Naive thymus-derived CD4-positive, alpha-beta T cell (primary cell): ENCODE data around the gene PLVAP. TPM values are rescaled to one million over a fixed set of nuclear protein-coding genes. Genes with fewer than 3 reads are reported as not detected.

Experiments used
- ATAC-seq: fragments of 150-1000 bp; cut with Tn5 transposase; 2 replicates; pipeline ENCODE4 v1.10.0; 2021; ENCODE audit warnings: mild to moderate bottlenecking, moderate library complexity
- CTCF ChIA-PET: fragments of 350-600 bp; sonication (Branson Sonifier 250); formaldehyde crosslinking; loops from one replicate; lab custom pipeline; 2021; ENCODE audit warnings: antibody characterized with exemption; lab: Charles Lee
- POLR2A ChIA-PET: fragments of 350-600 bp; sonication (Branson Sonifier 250); formaldehyde crosslinking; loops from one replicate; lab custom pipeline; 2021; ENCODE audit warnings: antibody characterized with exemption, inconsistent platforms; lab: Charles Lee
- DNase-seq, 9 donors: peaks; one replicate each; pipeline versions ENCODE4 v3.0.0 to v3.0.0-alpha.2; 2020 to 2022; ENCODE audit warnings: mixed read lengths in 1 of 9
- H3K27ac ChIP-seq: one replicate; pipeline ENCODE4 v1.7.0; 2013; ENCODE audit warnings: mild to moderate bottlenecking, low read depth, low read length, moderate library complexity
- H3K27me3 ChIP-seq, 2 donors: one replicate each; pipeline ENCODE4 v1.7.0; 2013; ENCODE audit warnings: low read length in 2 of 2, mild to moderate bottlenecking in 2 of 2, moderate library complexity in 2 of 2; ENCODE audit not compliant: control insufficient read depth in 2 of 2, insufficient read depth in 2 of 2
- H3K36me3 ChIP-seq, 3 experiments: 1 replicate in 2 of 3; 2 replicates in 1 of 3; pipeline ENCODE4 v1.7.0; 2013; ENCODE audit warnings: low read length in 3 of 3, mild to moderate bottlenecking in 3 of 3, moderate library complexity in 1 of 3; ENCODE audit not compliant: insufficient read depth in 3 of 3, control insufficient read depth in 2 of 3
- H3K4me1 ChIP-seq, 2 donors: one replicate each; pipeline ENCODE4 v1.7.0; 2013; ENCODE audit warnings: low read length in 2 of 2, mild to moderate bottlenecking in 2 of 2, moderate library complexity in 1 of 2; ENCODE audit not compliant: control insufficient read depth in 2 of 2, insufficient read depth in 2 of 2
- H3K4me3 ChIP-seq: 2 replicates; pipeline ENCODE4 v1.7.0; 2013; ENCODE audit warnings: mild to moderate bottlenecking, low read length
- H3K9me3 ChIP-seq, 3 experiments: 1 replicate in 2 of 3; 2 replicates in 1 of 3; pipeline ENCODE4 v1.7.0; 2013; ENCODE audit warnings: low read length in 3 of 3; ENCODE audit not compliant: control insufficient read depth in 2 of 3
- H3K27ac Mint-ChIP-seq, 9 donors: one replicate each; pipeline ENCODE4 v1.8.0; 2020 to 2022; ENCODE audit warnings: mixed read lengths in 9 of 9, mild to moderate bottlenecking in 8 of 9, moderate library complexity in 5 of 9, inconsistent platforms in 2 of 9
- H3K27me3 Mint-ChIP-seq, 5 donors: one replicate each; pipeline ENCODE4 v1.8.0; 2021 to 2022; ENCODE audit warnings: mixed read lengths in 5 of 5, mild to moderate bottlenecking in 1 of 5
- H3K36me3 Mint-ChIP-seq, 5 donors: one replicate each; pipeline ENCODE4 v1.8.0; 2020 to 2022; ENCODE audit warnings: mixed read lengths in 5 of 5, mild to moderate bottlenecking in 3 of 5, inconsistent platforms in 1 of 5
- H3K4me1 Mint-ChIP-seq, 7 donors: one replicate each; pipeline ENCODE4 v1.8.0; 2020 to 2022; ENCODE audit warnings: mixed read lengths in 7 of 7, mild to moderate bottlenecking in 3 of 7, inconsistent platforms in 1 of 7
- H3K4me3 Mint-ChIP-seq, 10 donors: one replicate each; pipeline ENCODE4 v1.8.0; 2020 to 2022; ENCODE audit warnings: mild to moderate bottlenecking in 10 of 10, mixed read lengths in 10 of 10, moderate library complexity in 6 of 10, inconsistent platforms in 2 of 10
- H3K9me3 Mint-ChIP-seq, 11 donors: one replicate each; pipeline ENCODE4 v1.8.0; 2020 to 2022; ENCODE audit warnings: mixed read lengths in 11 of 11, mild to moderate bottlenecking in 4 of 11, inconsistent platforms in 1 of 11, moderate library complexity in 1 of 11
- intact Hi-C, 2 donors: fragments of 100-400 bp; cut with micrococcal nuclease; formaldehyde crosslinking; loops; one replicate each; pipeline ENCODE4 v1.15.1; 2023
- polyA plus RNA-seq, 2 donors: library from polyadenylated mRNA; unstranded; fragments of 300-500 nt; fragmentation: Illumina TruSeq; gene quantifications; one replicate each; pipeline ENCODE4 v1.2.3, GENCODE V29; 2021
- total RNA-seq, 6 experiments: library from RNA in 5 of 6; stranded (reverse) in 5 of 6; gene quantifications; 1 replicate in 5 of 6; 2 replicates in 1 of 6; pipeline ENCODE4 v1.2.3 and lab custom pipeline; 2021 to 2026

PLVAP gene
- total and polyA plus RNA-seq, 7 experiments from 2014 or later, result 0.24 to 0.43 (median 0.42) TPM; not detected in 4

DNA sequence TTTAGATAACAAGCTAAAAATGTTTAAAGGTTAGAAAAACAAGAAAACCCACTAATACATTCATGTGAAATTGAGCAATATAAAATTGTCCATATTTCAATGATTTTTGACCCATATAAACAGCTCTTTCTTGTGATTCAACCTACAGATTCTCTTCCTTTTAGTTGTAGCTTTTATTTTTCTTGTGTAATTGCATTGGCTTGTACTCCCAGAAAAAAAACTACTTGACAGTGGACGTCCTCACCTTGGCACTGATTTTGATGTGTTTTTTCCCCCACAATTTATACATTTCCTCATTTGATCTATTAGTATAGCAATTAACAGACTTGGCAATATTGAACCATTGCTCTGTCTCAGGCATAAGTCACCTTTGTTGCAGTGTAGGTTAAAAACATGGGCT lies 12.1 kb upstream of the PLVAP start:
- CTCF ChIA-PET, result interaction anchor here (0.7 to 2.5 kb wide), 14 partner anchors 8 to 802 kb away, joined by 3 to 10 read pairs (median 4); partner anchors contain the start of genes BST2, MRPL34 and MVB12A
- H3K27ac Mint-ChIP-seq, result no peak overlapping the region
- intact Hi-C loops, result no loop called here
- Histone ChIP-seq H3K9me3 (no peaks in the 10 kb centered on the region), H3K4me1 (peaks cover 8 to 12% of the 10 kb centered on the region in 2 donors), H3K36me3 (no peaks in the 10 kb centered on the region), H3K4me3 (no peak overlapping the region), H3K27me3 (no peaks in the 10 kb centered on the region), H3K27ac (no peak overlapping the region)
- ATAC-seq (no peak), DNase-seq (no peak)
- peaks cover 6 to 20% (median 13%) of the 10 kb centered on the region in 7 donors for H3K4me1 Mint-ChIP-seq
- H3K27me3 Mint-ChIP-seq, result peaks cover 0 to 28% (median 0%) of the 10 kb centered on the region in 5 donors
- POLR2A ChIA-PET, result interaction anchor here (0.9 to 1.2 kb wide), 5 partner anchors 14 to 96 kb away, joined by 3 to 4 read pairs (median 3); partner anchors contain the start of genes DDA1 and GTPBP3
- peak overlapping the region in 5 of 10 donors; percentile 31 to 98 (median 42) for H3K4me3 Mint-ChIP-seq
- H3K36me3 Mint-ChIP-seq, result peaks cover 0 to 6% (median 0%) of the 10 kb centered on the region in 5 donors
- H3K9me3 Mint-ChIP-seq, result peaks cover 0 to 3% (median 0%) of the 10 kb centered on the region in 11 donors

DNA sequence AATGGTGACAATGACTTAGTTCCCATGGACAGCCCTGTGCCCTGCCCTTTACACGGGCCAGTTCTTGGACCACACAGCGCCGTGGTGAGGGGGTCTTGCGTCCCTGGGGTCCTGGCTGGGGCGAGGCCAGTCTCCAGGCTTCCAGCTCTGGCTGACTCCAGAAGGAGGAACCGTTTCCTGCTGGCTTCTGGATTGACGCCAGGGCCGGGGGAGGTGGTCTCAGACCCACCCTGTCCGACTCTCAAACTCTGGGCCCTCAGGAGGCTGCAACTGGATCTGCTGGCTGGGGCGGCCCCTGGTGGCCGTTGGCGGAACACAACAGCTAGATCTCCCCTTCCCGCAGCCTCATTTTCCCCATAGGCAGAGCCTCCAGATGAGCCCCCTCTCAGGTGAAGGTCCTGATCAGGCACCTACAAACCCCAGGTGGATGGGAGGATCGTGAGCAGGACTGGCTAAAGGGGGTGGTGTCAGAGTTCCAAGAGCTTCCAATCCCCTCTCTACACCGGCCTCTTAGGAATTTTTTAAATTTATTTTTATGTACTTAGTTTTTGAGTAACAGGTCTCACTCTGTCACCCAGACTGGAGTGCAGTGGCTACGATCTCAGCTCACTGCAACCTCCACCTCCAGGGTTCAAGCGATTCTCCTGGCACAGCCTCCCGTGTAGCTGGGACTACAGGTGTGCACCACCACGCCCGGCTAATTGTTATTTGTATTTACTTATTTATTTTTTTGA lies 8.9 kb upstream of the PLVAP start:
- DNase-seq (peak; percentile 31 to 71 (median 52)), ATAC-seq (peak; percentile 59)
- H3K27me3 ChIP-seq, result no peaks in the 10 kb centered on the region
- no peak overlapping the region for H3K27ac Mint-ChIP-seq
- H3K27ac ChIP-seq, result no peak overlapping the region
- H3K9me3 Mint-ChIP-seq, result peaks cover 0 to 3% (median 0%) of the 10 kb centered on the region in 11 donors
- H3K9me3 ChIP-seq, result no peaks in the 10 kb centered on the region
- peaks cover 4 to 16% (median 12%) of the 10 kb centered on the region in 7 donors for H3K4me1 Mint-ChIP-seq
- POLR2A ChIA-PET, result interaction anchor here (0.7 to 1.8 kb wide), 3 partner anchors 41 to 171 kb away, joined by 3 to 5 read pairs (median 3); partner anchors contain the start of gene USE1
- H3K4me1 ChIP-seq, result peaks cover 3% of the 10 kb centered on the region in 2 donors
- no peaks in the 10 kb centered on the region for H3K36me3 ChIP-seq
- intact Hi-C loops, result loop anchor here (1.0 kb wide), 3 partner anchors 40 to 125 kb away; no protein-coding TSS in a partner anchor
- peaks cover 0 to 22% (median 0%) of the 10 kb centered on the region in 5 donors for H3K27me3 Mint-ChIP-seq
- CTCF ChIA-PET, result interaction anchor here (0.5 to 4.2 kb wide), 16 partner anchors 20 to 1863 kb away, joined by 3 to 31 read pairs (median 3); no protein-coding TSS in a partner anchor
- H3K4me3 ChIP-seq, result no peak overlapping the region
- no peak overlapping the region for H3K4me3 Mint-ChIP-seq
- H3K36me3 Mint-ChIP-seq, result peaks cover 0 to 5% (median 0%) of the 10 kb centered on the region in 5 donors

DNA sequence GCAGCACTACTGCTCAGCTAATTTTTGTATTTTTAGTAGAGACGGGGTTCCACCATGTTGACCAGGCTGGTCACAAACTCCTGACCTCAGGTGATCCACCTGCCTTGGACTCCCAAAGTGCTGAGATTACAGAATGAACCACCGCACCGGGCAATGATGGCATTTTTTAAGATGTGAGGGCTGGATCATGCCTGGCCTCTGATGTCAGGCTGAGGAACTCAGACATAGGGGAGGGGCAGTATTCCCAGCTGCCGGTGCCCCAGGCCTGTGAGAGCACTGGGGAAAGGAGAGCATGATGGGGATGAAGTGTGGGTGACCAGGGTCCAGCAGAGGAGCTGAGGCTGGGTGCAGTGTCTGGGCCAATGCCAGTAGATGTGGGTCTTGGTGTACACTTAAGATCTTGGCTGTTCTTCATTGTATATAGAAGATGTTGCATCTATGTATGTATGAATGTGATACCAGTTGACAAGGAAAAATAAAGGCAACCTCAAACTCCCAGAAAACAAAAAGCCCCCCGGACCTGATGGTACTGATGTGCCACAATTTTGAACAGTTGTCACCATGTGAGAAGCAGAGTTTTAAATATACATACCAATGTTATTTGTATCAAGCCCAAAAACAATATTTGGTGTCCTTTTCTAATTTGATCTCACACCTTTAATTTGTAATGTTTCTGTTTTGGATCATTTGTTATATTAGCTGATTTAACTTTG lies 3.4 kb upstream of the PLVAP start:
- Mint-ChIP-seq H3K4me3 (peak overlapping the region in 3 of 10 donors; percentile 26 to 39 (median 33)), H3K27ac (peak overlapping the region in 1 of 9 donors; percentile 63), H3K9me3 (peaks cover 0 to 8% (median 2%) of the 10 kb centered on the region in 11 donors), H3K27me3 (peaks cover 0 to 11% (median 8%) of the 10 kb centered on the region in 5 donors), H3K4me1 (peaks cover 1 to 13% (median 6%) of the 10 kb centered on the region in 7 donors), H3K36me3 (peaks cover 0 to 4% (median 0%) of the 10 kb centered on the region in 5 donors)
- no peaks in the 10 kb centered on the region for H3K9me3 ChIP-seq
- intact Hi-C loops, result no loop called here
- no peak overlapping the region for H3K4me3 ChIP-seq
- H3K4me1 ChIP-seq, result peaks cover 0 to 3% of the 10 kb centered on the region in 2 donors
- H3K36me3 ChIP-seq, result no peaks in the 10 kb centered on the region
- ATAC-seq (no peak), DNase-seq (no peak)
- POLR2A ChIA-PET, result no interaction called here
- CTCF ChIA-PET, result interaction anchor here (0.6 to 1.2 kb wide), 2 partner anchors 9 to 478 kb away, joined by 3 to 5 read pairs; no protein-coding TSS in a partner anchor
- H3K27me3 ChIP-seq, result no peaks in the 10 kb centered on the region
- H3K27ac ChIP-seq, result no peak overlapping the region

DNA sequence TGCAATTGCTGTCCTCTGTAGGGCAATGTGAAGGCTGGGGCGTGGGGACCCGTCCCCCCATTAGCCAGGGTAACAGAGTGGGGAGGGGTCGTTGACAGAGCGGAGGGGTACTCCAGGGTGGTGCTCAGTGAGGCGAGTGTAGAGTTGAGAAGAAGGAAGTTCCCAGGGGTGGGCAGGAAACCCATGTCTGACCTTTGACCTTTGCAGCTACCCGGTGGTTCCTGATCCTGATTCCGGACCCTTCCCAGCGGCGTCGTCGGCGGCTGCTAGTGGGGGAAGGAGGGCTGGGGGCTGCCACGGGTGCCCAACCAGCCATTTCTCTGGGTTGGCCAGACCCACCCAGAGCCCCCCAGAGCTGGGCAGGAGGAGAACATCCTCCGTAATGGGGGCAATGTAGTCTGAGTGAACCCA lies 2.1 kb upstream of the PLVAP start:
- ChIA-PET CTCF (no interaction called here), POLR2A (no interaction called here)
- Histone ChIP-seq H3K9me3 (no peaks in the 10 kb centered on the region), H3K36me3 (no peaks in the 10 kb centered on the region), H3K27ac (no peak overlapping the region), H3K4me1 (peaks cover 0 to 3% of the 10 kb centered on the region in 2 donors), H3K4me3 (no peak overlapping the region), H3K27me3 (no peaks in the 10 kb centered on the region)
- DNase-seq, result no peak
- ATAC-seq, result no peak
- peaks cover 0 to 8% (median 2%) of the 10 kb centered on the region in 11 donors for H3K9me3 Mint-ChIP-seq
- peaks cover 1 to 13% (median 6%) of the 10 kb centered on the region in 7 donors for H3K4me1 Mint-ChIP-seq
- H3K27ac Mint-ChIP-seq, result no peak overlapping the region
- H3K4me3 Mint-ChIP-seq, result no peak overlapping the region
- peaks cover 0 to 4% (median 0%) of the 10 kb centered on the region in 5 donors for H3K36me3 Mint-ChIP-seq
- intact Hi-C loops, result no loop called here
- H3K27me3 Mint-ChIP-seq, result peaks cover 0 to 11% (median 8%) of the 10 kb centered on the region in 5 donors

DNA sequence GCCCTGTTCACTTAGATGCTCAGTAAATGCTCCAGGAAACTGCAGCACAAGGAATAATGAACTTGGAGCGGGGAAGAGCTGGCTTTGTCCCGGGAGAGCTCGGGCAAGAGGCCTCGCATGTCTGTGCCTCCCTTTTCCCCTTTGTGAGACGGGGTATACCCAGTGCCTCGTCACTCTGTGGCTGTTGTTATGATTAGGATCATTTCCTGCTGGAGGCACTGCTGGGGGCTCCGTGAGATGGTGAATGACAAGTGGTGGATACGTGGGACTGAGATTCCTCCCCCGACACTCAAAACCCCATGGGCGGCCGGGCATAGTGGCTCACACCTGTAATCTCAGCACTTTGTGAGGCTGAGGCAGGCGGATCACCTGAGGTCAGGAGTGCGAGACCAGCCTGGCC lies 1.1 kb upstream of the PLVAP start:
- Histone ChIP-seq H3K27ac (no peak overlapping the region), H3K36me3 (no peaks in the 10 kb centered on the region), H3K4me3 (no peak overlapping the region), H3K9me3 (no peaks in the 10 kb centered on the region), H3K27me3 (no peaks in the 10 kb centered on the region), H3K4me1 (peaks cover 0 to 3% of the 10 kb centered on the region in 2 donors)
- DNase-seq (no peak), ATAC-seq (no peak)
- ChIA-PET POLR2A (no interaction called here), CTCF (interaction anchor here (0.6 kb wide), 1 partner anchor 68 kb away, joined by 4 read pairs; no protein-coding TSS in a partner anchor)
- intact Hi-C loops, result no loop called here
- H3K36me3 Mint-ChIP-seq, result peaks cover 0 to 4% (median 0%) of the 10 kb centered on the region in 5 donors
- peaks cover 1 to 12% (median 6%) of the 10 kb centered on the region in 7 donors for H3K4me1 Mint-ChIP-seq
- peaks cover 0 to 8% (median 2%) of the 10 kb centered on the region in 11 donors for H3K9me3 Mint-ChIP-seq
- no peak overlapping the region for H3K27ac Mint-ChIP-seq
- peaks cover 0 to 11% (median 8%) of the 10 kb centered on the region in 5 donors for H3K27me3 Mint-ChIP-seq
- H3K4me3 Mint-ChIP-seq, result no peak overlapping the region

DNA sequence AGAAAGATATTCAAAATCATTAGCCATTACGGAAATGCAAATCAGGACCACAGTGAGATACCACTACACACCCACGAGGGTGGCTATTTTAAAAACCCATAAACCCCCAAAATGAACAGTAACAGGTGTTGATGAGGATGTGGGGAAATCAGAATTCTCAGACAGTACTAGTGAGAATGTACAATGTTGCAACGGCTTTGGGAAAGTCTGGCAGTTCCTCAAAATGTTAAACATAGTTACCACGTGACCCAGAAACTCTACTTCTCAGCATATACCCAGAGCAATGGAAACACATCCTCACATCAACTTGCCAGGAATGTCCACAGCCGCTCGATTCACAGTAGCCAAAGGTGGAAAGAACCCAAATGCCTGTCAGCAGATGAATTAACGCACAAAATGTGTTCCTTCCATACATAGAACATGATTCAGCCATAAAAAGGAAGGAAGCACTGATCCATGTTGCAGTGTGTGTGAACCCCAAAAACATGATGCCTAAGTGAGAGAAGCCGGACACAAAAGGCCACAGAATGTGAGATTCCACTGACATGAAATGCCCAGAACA lies 7.0 kb downstream of the PLVAP start:
- CTCF ChIA-PET, result no interaction called here

More for the DNA sequence above, 7.0 kb downstream of the PLVAP start:
- Mint-ChIP-seq H3K36me3 (peaks cover 0 to 3% (median 0%) of the 10 kb centered on the region in 5 donors), H3K27me3 (peaks cover 0 to 14% (median 6%) of the 10 kb centered on the region in 5 donors), H3K4me3 (peak overlapping the region in 1 of 10 donors; percentile 1), H3K27ac (no peak overlapping the region), H3K4me1 (peaks cover 0 to 6% (median 0%) of the 10 kb centered on the region in 7 donors), H3K9me3 (no peaks in the 10 kb centered on the region)
- intact Hi-C loops, result no loop called here
- no peaks in the 10 kb centered on the region for H3K9me3 ChIP-seq
- POLR2A ChIA-PET, result no interaction called here
- no peaks in the 10 kb centered on the region for H3K27me3 ChIP-seq
- H3K27ac ChIP-seq, result no peak overlapping the region
- no peak overlapping the region for H3K4me3 ChIP-seq
- no peaks in the 10 kb centered on the region for H3K4me1 ChIP-seq
- DNase-seq, result no peak
- peak; percentile 61 for ATAC-seq
- no peaks in the 10 kb centered on the region for H3K36me3 ChIP-seq
